Activated naive CD4-positive, alpha-beta T cell treated with Interleukin-2 at 50 U/mL for 16 hours (primary cell): ENCODE results near the gene NDUFB11.
"Not testable (repeated sequence)": the region's sequence is repeated elsewhere in the genome, so short reads cannot be mapped to it uniquely, and the experiment has no call there.

Source experiments
- DNase-seq: peaks from one replicate; pipeline ENCODE4 v3.0.0-alpha.2; 2020

NDUFB11 gene

DNA sequence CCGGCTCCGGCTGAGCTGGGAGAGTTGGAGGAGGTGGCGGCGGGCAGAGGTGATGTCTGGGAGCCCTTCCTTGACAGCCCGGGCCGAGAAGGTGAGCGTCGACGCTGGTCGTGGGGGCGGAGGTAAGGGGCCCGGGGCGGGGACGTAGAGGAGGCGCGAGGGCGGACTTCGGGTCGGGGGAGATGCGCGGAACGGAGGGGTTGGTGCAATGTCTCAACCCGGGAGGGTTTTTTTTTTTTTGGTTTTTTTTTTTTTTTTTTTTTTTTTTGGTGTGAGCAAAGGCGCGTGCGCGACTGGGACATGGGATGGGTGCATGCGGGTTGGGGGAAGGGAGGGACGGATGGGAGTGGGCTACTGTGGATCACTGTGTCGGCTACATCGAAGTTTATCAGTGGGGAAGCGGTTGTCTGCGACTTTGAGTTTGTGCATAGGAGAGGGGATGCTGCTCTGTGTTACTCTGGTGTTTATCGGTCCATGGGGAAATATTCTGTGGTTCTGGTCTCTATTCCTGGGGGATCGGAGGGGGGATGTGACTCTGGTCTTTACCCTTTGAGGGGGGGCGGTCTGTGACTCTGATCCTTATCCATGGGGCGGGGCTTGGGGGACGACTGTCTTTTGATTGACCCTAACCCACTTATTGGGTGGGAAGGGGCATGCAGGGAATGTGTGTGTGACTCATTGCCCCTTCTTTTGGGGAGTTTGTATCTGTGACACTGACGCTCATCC, 1.1 kb upstream of the NDUFB11 start:
- DNase-seq: peak; percentile 2

DNA sequence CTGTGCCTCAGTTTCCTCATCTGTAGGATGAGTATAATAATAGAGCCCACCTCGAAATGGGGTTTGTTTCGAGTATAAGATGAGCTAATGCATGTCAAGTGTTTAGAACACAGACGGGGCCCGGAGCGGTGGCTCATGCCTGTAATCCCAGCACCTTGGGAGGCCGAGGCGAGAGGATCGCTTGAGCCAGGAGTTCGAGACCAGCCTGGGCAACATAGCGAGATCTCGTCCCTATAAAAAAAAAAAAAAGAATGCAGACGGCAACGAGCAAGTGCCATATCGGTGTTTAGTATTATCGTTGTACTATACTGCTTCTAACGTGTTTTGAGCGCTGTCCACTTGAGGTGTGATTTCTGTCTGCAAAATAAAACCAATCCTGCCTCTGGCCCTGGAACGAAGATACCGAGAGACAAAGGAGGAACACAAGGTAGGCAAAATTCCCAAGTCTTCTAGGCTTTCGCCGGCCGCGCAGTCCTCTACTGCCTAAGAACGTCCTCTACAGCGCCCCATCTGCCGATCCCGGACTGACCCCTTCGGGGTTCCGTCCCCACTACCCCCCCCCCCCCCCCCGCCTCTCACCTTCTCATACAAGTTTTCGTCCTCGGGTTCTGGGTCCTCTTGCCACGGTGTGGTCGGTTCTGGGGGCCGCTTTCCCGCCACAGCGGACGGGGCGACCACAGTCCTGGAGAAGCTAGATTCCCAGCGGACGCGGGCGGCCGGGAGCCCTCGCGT, 442 bp downstream of the NDUFB11 start:
- DNase-seq: no peak

DNA sequence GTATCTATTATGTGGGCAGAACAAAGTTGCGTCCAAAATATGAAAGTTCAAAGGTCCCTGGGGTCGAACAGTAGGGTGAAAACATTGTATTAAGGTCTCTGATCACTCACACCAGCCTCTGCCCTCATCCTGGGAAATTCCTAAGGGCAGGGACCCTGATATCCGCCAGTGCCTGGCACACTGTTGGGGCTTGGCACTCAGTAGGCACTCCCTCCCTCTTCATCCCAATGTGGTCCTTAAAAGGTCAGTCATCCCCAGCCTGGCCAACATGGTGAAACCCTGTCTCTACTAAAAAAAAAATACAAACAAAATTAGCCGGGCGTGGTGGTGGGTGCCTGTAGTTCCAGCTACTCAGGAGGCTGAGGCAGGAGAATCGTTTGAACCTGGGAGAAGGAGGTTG, 6.3 kb downstream of the NDUFB11 start:
- no peak for DNase-seq

DNA sequence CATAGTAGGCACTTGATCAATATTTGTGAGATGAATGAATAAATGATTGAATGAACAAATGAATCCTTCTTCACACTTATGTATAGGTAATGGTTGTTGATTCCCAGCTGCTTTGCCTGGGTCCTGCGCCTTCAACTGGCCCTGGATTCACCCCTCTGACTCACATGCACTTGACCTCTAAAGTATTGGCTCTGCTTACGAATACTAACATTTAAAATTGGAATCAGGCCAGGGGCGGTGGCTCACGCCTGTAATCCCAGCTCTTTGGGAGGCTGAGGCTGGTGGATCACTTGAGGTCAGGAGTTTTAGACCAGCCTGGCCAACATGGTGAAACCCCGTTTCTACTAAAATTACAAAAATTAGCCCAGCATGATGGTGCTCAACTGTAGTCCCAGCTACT, 8.9 kb downstream of the NDUFB11 start:
- DNase-seq: not testable (repeated sequence)

DNA sequence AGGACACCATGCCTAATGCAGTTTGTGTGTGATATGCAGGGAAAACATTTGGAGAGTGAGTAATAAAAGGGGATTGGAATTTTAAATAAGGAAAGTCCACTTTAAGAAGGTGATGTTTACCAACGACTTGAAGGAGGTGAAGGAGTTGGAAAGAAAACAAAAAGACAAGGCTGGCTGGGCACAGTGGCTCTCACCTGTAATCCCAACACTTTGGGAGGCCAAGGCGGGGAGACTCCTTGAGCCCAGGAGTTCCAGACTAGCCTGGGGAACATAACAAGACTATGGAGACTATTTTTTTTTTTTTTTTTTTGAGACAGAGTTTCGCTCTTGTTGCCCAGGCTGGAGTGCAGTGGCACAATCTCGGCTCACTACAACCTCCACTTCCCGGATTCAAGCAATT, 11.0 kb downstream of the NDUFB11 start:
- no peak for DNase-seq

DNA sequence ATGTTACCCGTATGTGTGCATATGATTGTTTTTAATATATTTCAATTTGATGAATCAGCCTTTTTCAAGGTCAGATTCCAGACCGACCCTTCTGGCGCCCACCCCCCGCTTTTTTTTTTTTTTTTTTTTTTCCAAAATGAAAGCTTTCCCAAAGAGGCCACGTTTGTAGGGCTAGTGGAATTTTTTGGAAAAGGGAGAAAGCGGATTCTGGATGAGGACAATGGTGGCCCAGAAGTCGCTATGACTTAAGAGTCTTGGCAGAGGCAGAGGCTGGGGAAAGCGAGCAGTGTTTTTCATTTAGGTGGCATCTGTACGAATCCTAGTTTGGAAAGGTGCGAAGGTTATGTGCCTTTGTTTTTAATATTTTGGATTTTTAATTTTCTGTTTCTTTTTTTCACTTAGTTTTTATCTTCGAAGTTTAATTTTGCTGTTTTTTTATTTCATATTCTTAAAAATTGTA, 14.6 kb downstream of the NDUFB11 start:
- DNase-seq: no peak

DNA sequence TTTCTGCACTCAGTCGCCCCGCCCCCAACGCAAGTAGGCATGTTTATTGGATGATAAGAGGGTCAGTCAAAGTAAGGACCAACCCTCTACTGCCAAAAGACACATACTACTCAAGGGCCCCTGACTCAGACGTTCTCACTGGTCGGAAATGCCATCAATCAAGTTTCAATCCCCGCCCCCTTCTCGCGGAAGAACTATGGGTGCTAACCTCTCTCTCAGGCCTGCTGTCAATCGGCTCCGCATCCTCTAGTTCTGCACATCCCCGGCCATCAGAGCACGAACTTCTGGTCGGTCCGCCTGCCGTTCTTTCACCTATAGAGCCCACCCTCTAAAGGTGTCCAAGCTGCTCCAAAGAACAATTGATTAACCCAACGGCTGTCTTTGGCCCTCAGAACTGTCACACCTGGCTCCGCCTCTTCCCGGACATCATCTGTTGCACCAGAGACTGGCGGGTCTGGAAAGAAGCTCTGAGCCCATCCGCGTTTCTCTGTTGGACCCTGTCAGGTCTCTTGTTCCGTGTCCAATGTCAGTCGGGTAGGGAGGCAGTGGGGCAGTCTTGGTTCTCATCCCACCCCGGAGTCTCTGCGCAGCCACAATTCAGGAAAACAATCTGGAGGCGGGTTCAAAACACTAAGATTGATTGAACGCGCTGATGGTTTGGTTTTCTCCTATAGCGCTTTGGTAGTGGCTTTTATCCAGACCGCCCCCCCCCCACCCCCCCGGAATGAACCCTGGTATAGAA, 15.2 kb downstream of the NDUFB11 start:
- peak; percentile 90 for DNase-seq

DNA sequence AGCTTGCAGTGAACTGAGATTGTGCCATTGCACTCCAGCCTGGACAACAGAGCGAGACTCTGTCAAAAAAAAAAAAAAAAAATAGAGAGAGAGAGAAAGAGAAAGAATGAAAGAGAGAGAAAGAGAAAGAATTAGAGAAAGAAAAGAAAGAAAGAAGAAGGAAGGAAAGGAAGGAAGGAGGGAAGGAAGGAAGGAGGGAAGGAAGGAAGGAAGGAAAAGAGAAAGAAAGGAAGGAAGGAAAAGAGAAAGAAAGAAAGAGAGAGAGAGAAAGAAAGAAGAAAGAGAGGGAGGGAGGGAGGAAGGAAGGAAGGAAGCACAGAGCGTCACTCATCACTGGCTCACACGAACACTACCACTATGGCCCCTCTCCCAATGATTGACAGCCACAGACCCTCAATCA, 20.0 kb downstream of the NDUFB11 start:
- not testable (repeated sequence) for DNase-seq

DNA sequence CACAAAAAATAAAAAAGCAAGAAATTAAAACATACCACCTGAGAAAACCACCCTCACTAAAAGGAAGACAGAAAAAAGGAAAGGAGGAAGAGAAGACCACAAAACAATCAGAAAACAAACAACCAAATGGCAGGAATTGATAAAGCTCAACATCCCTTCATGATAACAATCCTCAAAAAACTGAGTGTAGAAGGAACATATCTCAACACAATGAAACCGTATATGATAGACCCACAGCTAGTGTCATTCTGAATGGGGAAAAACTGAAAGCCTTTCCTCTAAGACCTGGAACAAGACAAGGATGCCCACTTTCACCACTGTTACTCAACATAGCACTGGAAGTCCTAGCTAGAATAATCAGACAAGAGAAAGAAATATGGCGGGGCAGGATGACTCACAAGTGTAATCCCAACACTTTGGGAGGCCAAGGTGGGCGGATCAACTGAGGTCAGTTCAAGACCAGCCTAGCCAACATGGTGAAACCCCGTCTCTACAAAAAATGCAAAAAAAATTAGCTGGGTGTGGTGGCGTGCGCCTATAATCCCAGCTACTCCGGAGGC, 27.9 kb downstream of the NDUFB11 start:
- not testable (repeated sequence) for DNase-seq

DNA sequence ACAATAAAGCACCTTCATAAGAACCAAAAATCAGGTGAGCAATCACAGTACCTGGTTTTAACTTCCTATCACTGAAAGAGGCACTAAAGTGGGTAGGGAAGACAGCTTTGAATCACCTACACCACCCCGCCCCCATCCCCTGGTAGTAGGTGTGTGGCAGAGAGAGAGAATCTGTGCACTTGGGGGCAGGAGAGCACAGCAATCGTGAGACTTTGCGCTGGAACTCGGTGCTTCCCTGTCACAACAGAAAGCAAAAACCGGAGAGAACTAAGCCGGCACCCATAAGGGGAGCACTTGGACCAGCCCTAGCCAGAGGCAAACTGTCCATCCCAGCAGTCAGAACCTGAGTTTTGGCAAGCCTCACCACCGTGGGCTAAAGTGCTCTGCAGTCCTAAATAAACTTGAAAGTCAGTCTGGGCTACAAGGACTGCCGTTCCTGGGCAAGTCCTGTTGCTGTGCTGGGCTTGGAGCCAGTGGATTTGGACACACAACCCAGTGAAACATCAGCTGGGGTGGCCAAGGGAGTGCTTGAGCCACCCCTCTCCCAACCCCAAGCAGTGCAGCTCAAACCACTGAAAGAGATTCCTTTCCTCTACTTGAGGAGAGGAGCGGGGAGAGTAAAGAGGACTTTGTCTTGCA, 32.1 kb downstream of the NDUFB11 start:
- no peak for DNase-seq

DNA sequence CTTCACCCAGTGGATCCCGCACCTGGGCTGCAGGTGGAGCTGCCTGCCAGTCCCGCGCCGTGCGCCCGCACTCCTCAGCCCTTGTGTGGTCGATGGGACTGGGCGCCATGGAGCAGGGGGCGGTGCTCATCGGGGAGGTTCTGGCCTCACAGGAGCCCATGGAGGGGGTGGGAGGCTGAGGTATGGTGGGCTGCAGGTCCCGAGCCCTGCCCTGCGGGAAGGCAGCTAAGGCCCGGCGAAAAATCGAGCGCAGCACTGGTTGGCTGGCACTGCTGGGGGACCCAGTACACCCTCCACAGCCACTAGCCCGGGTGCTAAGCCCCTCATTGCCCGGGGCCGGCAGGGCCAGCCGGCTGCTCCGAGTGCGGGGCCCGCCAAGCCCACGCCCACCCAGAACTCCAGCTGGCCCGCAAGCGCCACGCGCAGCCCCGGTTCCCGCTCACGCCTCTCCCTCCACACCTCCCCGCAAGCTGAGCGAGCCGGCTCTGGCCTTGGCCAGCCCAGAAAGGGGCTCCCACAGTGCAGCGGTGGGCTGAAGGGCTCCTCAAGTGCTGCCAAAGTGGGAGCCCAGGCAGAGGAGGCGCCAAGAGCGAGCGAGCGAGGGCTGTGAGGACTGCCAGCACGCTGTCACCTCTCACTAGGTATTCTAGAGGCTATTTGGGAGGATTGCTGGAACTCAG, 33.4 kb downstream of the NDUFB11 start:
- not testable (repeated sequence) for DNase-seq

DNA sequence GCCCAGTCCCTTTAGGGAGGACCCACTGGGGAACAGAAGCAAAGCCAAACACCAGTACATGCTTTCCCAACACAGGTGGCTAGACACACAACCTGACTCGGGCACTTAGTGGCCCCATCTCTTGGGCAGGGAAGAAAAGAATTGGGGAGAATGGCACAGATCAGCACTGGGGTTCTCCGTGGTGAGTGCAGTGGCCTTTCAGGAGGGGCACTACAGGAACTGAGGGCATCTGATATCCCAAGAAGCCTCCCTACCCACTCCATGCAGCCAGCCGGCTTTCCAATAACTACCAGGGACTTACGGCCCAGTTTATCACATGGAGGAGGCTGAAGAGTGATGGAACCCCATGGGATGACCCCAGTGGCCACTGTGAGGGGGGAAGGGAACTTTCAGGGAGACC, 43.3 kb downstream of the NDUFB11 start:
- DNase-seq: no peak

DNA sequence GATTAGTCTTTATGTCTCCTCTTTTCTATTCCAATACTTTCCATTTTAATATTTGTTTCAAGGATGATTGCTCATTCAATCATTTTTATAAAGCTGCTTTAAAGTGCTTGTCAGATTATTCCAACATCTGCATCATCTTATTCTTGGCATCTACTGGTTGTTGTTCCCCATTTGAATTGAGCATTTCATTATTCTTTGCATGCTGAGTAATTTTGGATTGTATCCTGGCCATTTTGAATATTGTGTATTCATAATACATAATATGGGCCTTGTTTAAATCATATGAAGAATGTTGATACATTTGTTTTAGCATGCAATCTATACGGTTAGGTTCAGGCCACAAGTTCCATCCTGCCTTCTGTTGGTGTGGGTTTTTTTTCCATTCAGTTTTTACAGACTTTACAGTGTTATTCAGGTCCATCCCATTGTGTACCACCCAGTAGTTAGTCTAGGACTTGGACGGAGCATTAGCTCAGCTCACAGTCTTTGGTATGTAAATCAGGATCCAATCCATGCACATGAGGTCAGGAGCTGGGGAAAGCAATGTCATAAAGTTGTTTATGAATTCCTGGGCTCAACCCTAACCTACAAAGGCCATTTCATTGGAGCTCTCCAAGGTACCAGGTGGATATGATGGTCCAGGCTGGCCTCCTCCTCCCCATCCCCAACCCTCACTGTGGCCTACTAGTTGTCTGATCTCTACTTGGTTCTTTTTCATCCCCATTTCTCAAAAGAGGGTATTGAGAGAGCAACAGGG, 46.0 kb downstream of the NDUFB11 start:
- no peak for DNase-seq

DNA sequence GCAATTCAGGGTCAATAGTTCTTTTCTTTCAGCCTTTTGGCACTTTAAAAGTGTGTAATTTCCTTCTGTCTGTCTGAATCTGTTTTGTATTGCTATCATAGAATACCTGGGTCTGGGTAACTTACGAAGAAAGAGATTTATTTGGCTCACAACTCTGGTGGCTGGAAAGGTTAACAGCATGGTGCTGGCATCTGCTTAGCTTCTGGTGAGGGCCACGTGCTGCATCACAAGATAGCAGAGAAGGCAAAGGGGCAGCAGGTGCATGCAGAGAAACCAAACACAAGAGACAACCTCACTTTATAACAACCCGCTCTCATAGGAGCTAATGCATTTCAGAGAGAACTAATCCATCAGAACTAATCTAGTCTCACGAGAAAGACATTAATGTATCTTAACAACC, 47.5 kb downstream of the NDUFB11 start:
- no peak for DNase-seq

DNA sequence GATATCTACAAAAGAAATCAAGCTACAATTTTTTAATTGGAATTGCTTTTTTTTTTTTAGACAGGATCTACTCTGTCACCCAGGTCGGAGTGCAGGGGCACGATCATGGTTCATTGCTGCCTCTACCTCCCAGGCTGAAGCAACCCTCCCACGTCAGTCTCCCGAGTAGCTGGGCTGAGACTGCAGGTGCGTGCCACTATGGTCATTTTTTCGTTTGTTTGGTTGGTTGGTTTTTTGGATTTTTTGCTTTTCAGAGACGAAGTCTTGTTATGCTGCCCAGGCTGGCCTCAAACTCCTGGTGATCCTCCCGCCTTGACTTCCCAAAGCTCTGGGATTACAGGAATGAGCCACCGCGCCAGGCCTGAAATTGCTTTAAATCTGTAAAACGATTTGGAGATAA, 50.6 kb downstream of the NDUFB11 start:
- DNase-seq: no peak

DNA sequence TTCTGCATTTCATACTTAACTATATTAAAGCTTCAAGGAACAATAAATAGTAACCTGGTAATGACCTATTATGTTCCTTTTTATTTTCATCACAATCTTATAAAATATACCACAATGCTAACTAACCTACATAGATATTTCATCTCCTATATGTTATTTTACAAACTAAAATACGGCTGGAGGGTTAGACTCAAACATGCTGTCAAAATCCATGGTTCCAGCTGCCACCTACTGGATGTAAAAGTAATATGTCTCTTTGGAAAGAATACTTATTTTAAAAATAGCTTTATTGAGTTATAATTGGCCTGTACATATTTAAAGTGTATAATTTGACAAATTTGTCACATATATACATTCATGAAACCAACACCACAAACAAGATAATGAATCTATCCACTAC, 51.3 kb downstream of the NDUFB11 start:
- no peak for DNase-seq
